TTC549 (cell line): ENCODE data around the gene PPP6R2.
"Not testable (repeated sequence)": the region's sequence is repeated elsewhere in the genome, so short reads cannot be mapped to it uniquely, and the experiment has no call there.

Experiments
- FAIRE-seq: peaks from 2 replicates; lab custom pipeline; 2012; peaks lifted over from hg19 to GRCh38; lab: Jason Lieb, UNC

Gene PPP6R2

DNA sequence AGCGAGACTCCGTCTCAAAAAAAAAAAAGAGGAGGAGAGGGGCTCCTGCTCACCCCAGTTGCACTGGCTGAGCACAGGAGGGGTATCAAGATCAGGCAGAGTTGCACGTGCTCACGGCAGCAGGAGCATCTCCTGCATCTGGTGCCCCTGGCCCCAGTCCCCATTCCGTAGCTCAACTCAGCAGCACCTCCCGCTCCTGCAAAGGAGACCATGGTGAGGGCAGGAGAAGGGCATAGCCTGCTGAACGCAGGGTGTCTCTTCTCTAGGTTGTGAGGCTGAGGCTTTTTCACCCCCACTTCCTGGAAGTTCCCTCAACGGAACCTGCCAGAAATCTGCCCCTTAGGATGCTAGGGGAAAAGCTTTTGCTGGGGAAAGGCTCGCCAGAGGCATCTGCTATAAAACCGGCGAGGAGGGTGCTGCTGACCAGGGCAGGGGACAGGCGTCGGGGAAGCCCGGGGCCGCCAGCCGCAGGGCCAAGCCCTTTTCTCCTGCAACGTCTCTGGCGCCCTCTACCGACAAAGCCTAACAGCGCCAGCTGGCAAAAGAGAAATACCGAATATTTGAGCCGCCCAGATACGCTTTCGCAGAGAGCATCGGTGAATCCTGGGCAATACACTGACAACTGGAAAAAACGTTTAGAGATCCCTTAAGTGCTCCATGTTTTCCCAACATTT is 1.0 kb upstream of the PPP6R2 start:
- FAIRE-seq: peak; percentile 60

DNA sequence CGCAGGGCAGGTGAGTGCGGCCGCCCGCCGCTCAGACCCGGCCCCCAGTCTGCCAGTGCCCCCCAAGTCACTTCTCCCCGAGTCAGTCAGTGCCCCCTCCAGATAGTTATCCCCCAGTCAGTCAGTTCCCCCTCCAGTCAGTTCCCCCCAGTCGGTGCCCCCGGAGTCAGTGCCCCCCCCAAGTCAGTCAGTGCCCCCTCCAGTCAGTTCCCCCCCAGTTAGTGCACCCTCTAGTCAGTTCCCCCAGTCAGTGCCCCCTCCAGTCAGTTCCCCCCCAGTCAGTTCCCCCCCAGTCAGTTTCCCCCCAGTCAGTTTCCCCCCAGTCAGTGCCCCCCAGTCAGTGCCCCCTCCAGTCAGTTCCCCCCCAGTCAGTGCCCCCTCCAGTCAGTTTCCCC is 411 bp downstream of the PPP6R2 start:
- FAIRE-seq: no peak

DNA sequence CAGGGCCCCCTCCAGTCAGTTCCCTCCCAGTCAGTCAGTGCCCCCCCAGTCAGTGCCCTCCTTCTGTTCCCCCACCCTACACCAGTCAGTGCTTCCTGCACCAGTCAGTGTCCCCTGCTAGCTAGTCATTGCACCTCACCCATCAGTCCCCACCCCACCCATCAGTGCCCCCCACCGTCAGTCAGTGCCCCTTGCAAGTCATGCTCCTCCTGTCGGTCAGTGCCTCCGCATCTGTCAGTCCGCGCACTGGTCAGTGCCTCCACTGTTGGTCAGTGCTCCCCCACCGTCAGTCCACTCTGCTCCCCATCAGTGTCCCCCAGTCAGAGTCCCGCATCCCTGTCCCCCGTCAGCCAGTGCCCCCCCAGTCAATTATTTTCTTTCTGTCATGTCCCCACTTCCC is 3.3 kb downstream of the PPP6R2 start:
- no peak for FAIRE-seq

DNA sequence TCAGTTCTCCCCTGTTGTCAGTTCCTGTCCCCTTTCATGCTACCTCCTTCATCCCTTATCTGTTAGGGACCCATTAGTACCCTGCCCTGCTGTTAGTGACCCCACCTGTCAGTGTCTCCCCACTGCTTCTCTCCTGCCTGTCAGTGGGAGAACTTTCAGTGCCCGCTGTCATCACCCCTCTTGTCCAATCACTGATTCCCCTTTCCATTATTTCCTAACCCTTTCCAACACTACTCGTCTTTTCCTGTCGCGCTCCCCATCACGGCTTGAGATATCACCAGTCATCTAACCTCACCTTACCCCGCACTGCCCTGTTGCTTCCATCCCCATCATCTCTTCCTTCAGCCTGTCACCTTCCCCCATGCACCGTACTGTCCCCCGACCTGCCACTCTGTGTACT is 4.0 kb downstream of the PPP6R2 start:
- no peak for FAIRE-seq

DNA sequence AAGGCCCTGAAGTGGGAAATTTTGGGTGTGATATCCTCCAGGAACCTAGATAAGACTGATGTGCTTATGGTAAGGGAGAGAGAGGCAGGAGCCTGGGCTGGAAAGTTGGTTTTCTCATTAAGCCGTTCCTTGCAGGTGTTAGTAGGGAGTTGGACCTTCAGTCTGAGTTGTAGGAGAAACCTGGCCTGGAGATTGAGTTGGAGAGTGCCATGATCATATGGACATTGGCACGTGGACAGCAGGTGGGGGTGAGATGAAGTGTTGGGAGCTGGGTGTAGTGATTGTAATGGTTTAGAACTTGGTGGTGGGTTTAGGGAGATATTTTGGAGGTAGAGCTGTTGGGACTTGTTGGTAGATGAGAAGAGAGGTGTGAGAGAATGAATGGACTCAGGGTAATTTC is 4.9 kb downstream of the PPP6R2 start:
- FAIRE-seq: no peak

DNA sequence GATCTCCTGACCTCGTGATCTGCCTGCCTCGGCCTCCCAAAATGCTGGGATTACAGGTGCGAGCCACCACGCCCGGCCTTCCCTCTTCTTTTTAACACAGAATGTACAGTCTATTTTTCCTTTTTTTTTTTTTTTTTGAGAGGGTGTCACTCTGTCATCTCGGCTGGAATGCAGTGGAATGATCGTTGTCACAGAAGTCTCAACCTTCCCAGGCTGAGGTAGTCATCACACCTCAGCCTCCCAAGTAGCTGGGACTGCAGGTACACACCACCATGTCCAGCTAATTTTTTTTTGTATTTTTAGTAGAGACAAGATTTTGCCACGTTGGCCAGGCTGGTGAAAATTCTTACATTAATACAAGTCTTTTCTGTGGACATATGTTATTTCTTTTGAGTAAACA is 13.1 kb downstream of the PPP6R2 start:
- no peak for FAIRE-seq

DNA sequence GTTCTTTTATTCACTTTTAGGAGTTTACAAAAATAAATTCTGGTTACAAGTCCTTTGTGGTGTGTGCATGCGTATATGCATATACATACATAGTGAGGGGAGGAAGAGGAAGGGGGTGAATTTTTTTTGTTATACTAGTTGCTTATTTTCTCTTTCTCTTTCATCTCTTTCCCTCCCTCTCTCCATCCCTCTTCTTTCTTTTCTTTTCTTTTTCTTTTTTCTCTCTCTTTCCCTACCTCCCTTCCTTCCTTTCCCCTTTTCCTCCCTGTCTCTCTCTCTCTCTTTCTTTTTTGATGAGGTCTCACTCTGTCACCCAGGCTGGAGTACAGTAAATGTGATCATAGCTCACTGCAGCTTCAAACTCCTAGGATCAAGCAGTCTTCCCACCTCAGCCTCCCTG is 14.1 kb downstream of the PPP6R2 start:
- no peak for FAIRE-seq

DNA sequence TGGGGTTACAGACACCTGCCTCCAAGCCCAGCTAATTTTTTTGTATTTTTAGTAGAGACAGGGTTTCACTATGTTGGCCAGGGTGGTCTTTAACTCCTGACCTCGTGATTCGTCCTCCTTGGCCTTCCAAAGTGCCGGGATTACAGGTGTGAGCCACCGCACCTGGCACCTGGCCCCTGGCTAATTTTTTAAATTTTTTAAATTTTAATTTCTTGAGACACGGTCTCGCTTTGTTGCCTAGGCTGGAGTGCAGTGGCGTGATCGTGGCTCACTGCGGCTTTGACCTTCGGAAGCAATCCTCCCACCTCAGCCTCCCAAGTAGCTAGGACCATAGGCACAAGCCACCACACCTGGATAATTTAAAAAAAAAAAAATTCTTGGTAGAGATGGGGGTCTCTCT is 14.6 kb downstream of the PPP6R2 start:
- FAIRE-seq: no peak

DNA sequence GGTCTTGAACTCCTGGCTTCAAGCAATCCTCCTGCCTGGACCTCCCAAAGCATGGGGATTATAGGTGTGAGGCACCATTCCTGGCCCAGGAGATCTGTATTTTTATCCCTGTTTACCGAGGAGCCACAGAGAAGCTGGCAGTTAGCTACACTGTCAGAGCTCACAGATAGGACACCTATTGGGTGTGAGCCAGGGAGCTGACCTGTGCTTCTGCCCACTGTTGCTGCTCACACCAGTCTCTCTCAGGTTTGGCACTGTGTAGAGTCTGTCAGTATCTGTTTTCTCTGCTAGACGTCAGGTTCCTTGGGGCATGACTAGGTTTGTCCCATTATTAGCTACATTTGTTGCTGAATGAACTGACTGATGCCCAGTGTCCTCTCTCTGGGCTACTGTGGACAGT is 17.5 kb downstream of the PPP6R2 start:
- FAIRE-seq: no peak

DNA sequence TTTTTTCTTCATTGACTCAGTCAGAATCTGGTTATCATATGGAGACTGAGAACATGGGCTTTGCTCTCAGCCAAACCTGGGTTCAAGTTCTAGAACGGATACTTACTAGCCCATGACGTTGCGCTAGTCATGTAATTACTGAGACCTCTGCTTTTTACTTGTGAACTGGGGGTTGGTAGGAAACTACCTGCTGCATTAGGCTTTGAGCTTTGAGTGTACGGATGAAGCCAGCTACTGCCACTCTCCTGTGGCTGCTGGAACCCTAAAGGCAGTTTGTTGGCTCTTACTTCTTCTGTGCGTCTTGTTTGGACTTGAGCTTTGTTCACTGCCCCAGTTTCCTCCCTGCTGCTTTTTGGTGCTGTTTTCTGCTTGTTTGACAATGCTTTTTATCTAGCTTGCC is 18.1 kb downstream of the PPP6R2 start:
- FAIRE-seq: no peak

DNA sequence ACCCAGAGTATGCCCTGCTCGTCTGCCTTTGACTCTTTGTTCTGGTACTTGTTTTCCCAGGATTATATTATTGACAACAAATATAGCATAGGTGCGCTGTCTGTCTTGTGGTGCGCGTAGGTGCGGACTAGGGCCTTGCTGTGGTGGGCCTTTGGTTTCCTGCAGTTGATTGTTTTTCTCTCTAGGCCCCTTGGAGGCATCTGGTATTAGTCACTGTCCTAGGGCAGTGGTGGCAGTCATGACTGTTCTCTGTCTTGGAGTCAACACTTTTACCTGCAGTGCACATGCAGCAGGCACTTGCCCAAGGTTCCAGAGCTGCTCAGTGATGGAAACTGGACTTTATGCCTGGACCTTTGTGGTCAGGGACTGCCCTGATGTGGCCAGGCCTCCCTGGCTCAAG is 18.6 kb downstream of the PPP6R2 start:
- no peak for FAIRE-seq

DNA sequence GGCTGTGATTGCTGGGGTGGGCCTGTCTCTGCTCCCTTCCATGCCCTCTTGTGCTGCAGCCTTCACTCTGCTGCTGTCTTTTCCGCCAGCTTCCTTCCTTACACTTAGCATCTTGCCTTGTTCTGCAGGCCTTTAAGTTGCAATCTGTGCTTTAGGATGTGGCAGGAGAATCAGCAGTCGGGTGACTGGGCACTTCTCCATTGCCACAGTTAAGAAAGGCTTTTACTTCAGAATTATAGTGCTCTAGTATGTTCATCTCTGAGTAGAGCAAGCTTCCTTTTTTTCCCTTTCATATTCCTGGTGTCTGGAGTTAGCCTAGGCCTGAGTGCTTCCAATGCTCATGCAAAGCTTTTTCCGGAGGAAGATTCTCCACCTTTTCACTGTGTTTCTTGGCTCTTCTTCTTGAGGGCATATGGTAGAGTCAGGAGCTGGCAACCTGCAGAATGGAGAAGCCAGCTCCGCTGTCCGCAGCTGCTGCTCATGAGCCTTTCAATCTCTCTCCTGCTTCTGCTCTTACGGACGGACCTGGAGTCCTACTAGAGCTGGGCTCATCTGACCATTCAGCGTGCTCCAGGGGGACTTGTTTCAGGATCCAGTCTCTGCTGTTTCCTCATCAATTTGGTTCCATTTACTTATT is 20.2 kb downstream of the PPP6R2 start:
- no peak for FAIRE-seq

DNA sequence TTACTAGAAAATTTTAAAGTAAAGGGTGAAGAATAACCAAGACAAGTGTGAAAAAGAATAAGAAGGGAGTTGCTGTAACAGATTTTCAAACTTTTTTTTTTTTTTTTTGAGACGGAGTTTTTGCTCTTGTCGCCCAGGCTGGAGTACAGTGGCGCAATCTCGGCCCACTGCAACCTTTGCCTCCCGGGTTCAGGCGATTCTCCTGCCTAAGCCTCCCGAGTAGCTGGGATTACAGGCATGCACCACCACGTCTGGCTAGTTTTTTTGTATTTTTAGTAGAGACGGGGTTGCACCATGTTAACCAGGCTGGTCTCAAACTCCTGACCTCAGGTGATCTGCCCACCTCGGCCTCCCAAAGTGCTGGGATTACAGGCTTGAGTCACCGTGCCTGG is 20.7 kb downstream of the PPP6R2 start:
- FAIRE-seq: not testable (repeated sequence)

DNA sequence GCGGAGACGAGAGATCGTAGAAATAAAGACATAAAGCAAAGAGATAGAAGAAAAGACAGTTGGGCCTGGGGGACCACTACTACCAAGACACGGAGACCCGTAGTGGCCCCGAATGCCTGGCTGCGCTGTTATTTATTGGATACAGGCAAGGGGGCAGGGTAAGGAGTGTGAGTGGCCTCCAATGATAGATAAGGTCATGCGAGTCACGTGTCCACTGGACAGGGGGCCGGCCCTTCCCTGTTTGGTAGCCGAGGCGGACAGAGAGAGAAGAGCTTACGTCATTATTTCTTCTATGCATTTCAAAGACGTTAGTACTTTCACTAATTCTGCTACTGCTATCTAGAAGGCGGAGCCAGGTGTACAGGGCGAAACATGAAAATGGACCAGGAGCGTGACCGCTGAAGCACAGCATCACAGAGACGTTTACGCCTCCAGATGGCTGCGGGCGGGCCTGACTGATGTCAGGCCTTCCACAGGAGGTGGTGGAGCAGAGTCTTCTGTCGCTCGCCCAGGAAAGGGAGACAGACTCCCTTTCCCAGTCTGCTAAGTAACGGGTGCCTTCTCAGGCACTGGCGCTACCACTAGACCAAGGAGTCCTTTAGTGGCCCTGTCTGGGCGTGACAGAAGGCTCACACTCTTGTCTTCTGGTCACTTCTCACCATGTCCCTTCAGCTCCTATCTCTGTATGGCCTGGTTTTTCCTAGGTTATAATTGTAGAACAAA is 24.8 kb downstream of the PPP6R2 start:
- no peak for FAIRE-seq

DNA sequence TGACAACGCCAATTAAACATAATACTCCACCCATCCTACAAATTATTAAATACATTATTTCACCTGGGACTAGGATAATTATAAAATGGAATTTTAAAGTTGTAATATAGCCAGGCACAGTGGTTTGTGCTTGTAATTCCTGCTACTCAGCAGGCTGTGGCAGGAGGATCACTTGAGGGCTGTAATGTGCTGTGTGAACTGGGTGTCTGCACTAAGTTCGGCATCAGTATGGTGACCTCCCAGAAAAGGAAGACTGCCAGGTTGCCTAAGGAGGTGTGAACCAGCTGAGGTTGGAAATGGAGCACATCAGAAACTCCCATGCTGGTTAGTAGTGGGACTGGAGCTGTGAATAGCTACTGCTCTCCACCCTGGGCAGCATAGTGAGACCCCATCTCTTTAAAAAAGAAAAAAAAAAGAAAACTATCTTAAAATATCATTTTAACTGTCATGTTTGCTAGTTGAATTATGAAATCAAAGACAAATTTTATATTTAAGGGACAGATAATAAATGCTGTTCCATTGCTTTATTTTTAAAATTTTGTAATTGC is 28.0 kb downstream of the PPP6R2 start:
- no peak for FAIRE-seq

DNA sequence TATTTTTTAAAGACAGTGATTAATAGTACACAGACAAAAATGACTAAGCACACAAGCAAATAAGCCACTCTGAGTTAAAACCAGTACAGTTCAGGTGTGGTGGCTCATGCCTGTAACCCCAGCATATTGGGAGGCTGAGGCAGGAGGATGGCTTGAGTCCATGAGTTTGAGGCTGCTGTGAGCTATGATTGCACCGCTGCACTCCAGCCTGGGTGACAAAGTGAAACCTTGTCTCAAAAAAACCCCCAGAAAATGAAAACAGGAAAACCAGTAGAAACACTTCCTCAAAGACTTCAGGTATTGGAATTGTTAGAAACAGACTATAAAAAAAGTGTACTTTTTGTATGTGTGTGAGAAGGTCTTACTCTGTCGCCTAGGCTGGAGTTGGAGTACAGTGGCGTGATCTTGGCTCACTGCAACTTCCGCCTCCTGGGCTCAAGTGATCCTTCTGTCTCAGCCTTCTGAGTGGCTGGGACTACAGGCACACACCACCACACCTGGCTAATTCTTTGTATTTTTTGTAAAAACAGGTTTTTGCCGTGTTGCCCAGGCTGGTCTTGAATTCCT is 33.0 kb downstream of the PPP6R2 start:
- no peak for FAIRE-seq

DNA sequence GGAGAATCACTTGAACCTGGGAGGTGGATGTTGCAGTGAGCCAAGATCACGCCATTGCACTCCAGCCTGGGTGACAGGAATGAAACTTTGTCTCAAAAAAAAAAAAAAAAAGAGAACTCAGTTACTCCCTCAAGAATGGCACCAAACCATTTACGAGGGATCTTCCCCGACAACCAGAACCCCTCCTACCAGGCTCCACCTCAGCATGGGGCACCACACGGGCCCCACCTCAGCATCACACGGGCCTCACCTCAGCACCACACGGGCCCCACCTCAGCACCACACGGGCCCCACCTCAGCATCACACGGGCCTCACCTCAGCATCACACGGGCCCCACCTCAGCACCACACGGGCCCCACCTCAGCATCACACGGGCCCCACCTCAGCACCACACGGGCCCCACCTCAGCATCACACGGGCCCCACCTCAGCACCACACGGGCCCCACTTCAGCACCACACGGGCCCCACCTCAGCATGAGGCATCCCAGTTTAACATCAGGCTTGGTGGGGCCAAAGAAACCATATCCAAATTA is 38.0 kb downstream of the PPP6R2 start:
- not testable (repeated sequence) for FAIRE-seq

DNA sequence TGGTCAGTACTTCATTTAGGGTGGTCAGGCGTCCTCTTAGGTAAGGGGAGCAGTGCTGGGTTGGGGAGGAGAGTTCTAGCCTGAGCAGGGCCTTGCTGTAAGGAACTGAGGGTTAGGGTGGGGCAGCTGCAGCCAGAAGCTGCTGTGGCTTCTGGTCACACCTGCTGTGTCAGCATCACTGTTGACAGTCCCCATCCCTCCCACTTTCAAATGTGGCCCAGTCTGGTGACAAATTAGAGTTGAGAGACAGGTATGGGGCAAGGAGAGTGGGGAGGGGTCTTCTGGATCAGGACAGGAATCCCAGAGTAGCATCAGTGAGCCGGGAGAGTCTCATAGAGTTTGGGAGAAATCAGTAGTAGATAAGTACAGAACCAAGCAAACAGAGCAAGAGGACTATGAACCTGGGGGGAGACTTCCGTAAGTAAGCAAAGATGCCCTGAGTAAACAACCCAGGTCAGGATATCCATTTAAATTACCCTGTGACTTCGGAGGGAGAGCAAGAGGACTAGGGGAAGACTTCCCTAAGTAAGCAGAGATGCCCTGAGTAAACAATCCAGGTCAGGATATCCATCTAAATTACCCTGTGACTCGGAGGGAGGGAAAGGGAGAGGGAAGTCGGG is 53.7 kb downstream of the PPP6R2 start:
- no peak for FAIRE-seq

DNA sequence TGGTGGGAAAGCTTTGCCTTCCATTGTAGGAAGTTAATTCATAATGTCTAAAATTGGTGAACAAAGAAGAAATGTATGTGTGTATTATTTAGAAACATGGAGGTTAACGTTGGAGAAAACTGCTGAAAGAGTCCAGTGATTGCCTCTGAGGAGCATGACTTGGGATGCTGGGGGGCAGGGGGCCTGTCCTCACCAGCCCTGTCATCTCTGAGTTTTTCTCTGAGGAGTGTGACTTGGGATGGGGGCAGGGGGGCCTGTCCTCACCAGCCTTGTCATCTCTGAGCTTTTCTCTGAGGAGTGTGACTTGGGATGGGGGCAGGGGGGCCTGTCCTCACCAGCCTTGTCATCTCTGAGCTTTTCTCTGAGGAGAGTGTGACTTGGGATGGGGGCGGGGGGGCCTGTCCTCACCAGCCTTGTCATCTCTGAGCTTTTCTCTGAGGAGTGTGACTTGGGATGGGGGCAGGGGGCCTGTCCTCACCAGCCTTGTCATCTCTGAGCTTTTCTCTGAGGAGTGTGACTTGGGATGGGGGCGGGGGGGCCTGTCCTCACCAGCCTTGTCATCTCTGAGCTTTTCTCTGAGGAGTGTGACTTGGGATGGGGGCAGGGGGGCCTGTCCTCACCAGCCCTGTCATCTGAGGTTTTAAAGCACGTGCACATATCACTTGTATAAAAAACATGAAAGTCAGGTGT is 54.4 kb downstream of the PPP6R2 start:
- FAIRE-seq: not testable (repeated sequence)

DNA sequence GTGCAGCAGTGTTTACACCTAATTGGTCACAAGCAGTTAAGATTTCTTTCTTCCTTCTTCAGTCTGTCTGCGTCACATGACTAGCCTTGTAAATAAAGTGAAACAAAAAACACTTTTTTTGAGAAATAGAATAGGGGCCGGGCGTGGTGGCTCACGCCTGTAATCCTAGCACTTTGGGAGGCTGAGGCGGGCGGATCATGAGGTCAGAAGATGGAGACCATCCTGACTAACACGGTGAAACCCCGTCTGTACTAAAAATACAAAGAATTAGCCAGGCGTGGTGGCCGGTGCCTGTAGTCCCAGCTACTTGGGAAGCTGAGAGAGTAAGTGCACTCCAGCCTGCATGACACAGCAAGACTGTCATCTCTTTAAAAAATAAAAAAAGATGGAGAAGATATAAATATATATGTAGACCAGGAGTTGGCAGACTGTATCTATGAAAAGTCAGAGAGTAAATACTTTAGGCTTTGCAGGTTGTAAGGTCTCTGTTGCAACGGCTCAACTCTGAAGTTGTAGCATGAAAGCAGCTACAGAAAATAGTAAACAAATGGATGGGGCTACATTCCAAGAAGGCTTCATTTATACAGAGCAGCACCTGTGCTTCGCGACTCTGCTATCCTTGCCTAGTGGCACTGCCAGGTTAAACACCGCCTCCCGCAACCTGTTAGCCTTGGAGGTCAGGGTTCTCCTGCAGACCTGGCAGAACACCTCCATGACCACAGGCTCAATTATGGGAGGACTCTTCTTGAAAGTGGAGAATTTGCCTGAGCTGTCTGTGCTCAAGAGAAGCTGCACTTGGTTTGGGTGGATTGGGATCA is 55.9 kb downstream of the PPP6R2 start:
- FAIRE-seq: no peak
